Measurements from ENCODE around the gene MAP3K9.

The MAP3K9 gene

GRCh38 chr14:70833884-70834283 lies 24.6 kb upstream of the MAP3K9 start:
- intact Hi-C loops (cut with DNase I; ENCODE audit: low total_unique reads) = no loop called here
- DNase-seq = no peak
- H3K4me1 ChIP-seq = no peaks in the 10 kb centered on the region
- no peak overlapping the region for H3K4me3 ChIP-seq
- H3K36me3 ChIP-seq = no peaks in the 10 kb centered on the region
- no peaks in the 10 kb centered on the region for H3K27me3 ChIP-seq
- H3K27ac ChIP-seq = no peak overlapping the region
- TF ChIP-seq, protein P1, sequence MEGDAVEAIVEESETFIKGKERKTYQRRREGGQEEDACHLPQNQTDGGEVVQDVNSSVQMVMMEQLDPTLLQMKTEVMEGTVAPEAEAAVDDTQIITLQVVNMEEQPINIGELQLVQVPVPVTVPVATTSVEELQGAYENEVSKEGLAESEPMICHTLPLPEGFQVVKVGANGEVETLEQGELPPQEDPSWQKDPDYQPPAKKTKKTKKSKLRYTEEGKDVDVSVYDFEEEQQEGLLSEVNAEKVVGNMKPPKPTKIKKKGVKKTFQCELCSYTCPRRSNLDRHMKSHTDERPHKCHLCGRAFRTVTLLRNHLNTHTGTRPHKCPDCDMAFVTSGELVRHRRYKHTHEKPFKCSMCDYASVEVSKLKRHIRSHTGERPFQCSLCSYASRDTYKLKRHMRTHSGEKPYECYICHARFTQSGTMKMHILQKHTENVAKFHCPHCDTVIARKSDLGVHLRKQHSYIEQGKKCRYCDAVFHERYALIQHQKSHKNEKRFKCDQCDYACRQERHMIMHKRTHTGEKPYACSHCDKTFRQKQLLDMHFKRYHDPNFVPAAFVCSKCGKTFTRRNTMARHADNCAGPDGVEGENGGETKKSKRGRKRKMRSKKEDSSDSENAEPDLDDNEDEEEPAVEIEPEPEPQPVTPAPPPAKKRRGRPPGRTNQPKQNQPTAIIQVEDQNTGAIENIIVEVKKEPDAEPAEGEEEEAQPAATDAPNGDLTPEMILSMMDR (IDR thresholded peaks at IDR 0.05) = no peak
- no peaks in the 10 kb centered on the region for H3K9me3 ChIP-seq

- no peak for DNase-seq
- Histone ChIP-seq H3K4me1 (no peaks in the 10 kb centered on the region), H3K27ac (no peak overlapping the region), H3K27me3 (no peaks in the 10 kb centered on the region), H3K9me3 (no peaks in the 10 kb centered on the region), H3K4me3 (no peak overlapping the region), H3K36me3 (no peaks in the 10 kb centered on the region)
- TF ChIP-seq, protein P1 (IDR thresholded peaks at IDR 0.05) = no peak
- intact Hi-C loops (cut with DNase I; ENCODE audit: low total_unique reads) = no loop called here
Measured at GRCh38 chr14:70832561-70833305, 23.4 kb upstream of the MAP3K9 start.

DNA sequence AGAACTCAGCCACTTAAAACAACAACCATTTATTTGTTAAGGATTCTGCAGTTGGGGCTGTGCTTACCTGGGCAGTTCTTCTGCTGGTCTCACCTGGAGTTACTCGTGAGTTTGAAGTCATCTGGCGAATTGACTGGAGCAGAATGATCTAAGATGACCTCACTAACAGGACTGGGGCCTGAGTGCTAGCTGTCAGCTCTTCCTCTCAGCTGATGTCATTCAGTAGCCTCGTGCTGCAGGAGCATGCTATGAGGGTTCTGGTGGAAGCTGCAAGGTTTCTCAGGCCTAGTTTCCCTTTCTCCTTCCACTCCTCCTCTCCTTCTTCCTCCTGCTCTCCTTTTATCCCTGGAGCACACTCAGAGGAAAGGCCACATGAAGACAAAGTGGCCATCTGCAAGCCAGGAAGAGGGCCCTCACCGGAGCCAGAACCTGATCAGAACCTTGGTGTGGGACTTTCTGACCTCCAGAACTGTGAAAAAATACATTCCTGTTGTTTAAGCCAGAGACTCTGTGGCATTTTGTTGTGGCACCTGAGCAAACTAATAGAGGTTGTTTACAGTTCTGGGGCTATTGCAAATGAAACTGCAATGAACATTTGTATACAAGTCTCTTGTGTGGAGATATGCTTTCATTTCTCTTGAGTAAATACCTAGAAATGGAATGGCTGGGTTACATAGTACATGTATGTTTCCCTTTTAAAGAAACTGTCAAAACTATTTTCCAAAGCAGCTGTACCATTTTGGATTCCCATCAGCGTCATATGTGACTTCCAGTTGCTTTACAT lies 21.9 kb upstream of the MAP3K9 start:
- H3K4me3 ChIP-seq = no peak overlapping the region
- TF ChIP-seq, protein P1 (IDR thresholded peaks at IDR 0.05) = no peak
- no peaks in the 10 kb centered on the region for H3K9me3 ChIP-seq
- no peaks in the 10 kb centered on the region for H3K27me3 ChIP-seq
- no peak for DNase-seq
- H3K36me3 ChIP-seq = no peaks in the 10 kb centered on the region
- no peak overlapping the region for H3K27ac ChIP-seq
- intact Hi-C loops (cut with DNase I; ENCODE audit: low total_unique reads) = no loop called here
- no peaks in the 10 kb centered on the region for H3K4me1 ChIP-seq

GRCh38 chr14:70828188-70828587 lies 18.9 kb upstream of the MAP3K9 start:
- Histone ChIP-seq H3K4me3 (no peak overlapping the region), H3K27ac (no peak overlapping the region), H3K27me3 (no peaks in the 10 kb centered on the region), H3K4me1 (peaks cover 0 to under 1% (median 0%) of the 10 kb centered on the region in 4 donors), H3K9me3 (no peaks in the 10 kb centered on the region), H3K36me3 (no peaks in the 10 kb centered on the region)
- TF ChIP-seq, protein P1 (IDR thresholded peaks at IDR 0.05) = no peak
- no peak for DNase-seq
- intact Hi-C loops (cut with DNase I; ENCODE audit: low total_unique reads) = loop anchor here (10.0 kb wide), 1 partner anchor 213 kb away; no protein-coding TSS in a partner anchor

GRCh38 chr14:70827752-70828151 lies 18.4 kb upstream of the MAP3K9 start:
- Histone ChIP-seq H3K27ac (no peak overlapping the region), H3K4me3 (no peak overlapping the region), H3K27me3 (no peaks in the 10 kb centered on the region), H3K9me3 (no peaks in the 10 kb centered on the region), H3K4me1 (peaks cover 0 to 5% (median 1%) of the 10 kb centered on the region in 4 donors), H3K36me3 (no peaks in the 10 kb centered on the region)
- TF ChIP-seq, protein P1 (IDR thresholded peaks at IDR 0.05) = no peak
- no peak for DNase-seq
- intact Hi-C loops (cut with DNase I; ENCODE audit: low total_unique reads) = loop anchor here (10.0 kb wide), 1 partner anchor 213 kb away; no protein-coding TSS in a partner anchor
